NCI-H345 (cell line): Measurements from ENCODE around the gene SCAPER.

Experiments used
- DNase-seq: peaks from one replicate; lab custom pipeline; 2025; lab: John Stamatoyannopoulos, UW

The SCAPER gene

GRCh38 chr15:76905013-76905839, at the start of gene SCAPER:
Gene SCAPER, minus strand, starts transcription at chr15:76905340. Its CDS starts 21,523 bp downstream, at chr15:76883817.
- peak; percentile 90 for DNase-seq

GRCh38 chr15:76954744-76955143, 49.6 kb upstream of the SCAPER start:
- no peak for DNase-seq

GRCh38 chr15:76953913-76954312, 48.8 kb upstream of the SCAPER start:
- DNase-seq: no peak

- no peak for DNase-seq
Observed at GRCh38 chr15:76951220-76951619, 46.1 kb upstream of the SCAPER start.

- no peak for DNase-seq
Observed at GRCh38 chr15:76947454-76947853, 42.3 kb upstream of the SCAPER start.

- DNase-seq: no peak
Observed at GRCh38 chr15:76945494-76946093, 40.5 kb upstream of the SCAPER start.

GRCh38 chr15:76942331-76942730, 37.2 kb upstream of the SCAPER start:
- no peak for DNase-seq

GRCh38 chr15:76941636-76942035, 36.5 kb upstream of the SCAPER start:
- no peak for DNase-seq

GRCh38 chr15:76939715-76940114, 34.6 kb upstream of the SCAPER start:
- no peak for DNase-seq

- DNase-seq: no peak
Observed at GRCh38 chr15:76938752-76939151, 33.6 kb upstream of the SCAPER start.

- no peak for DNase-seq
Observed at GRCh38 chr15:76936671-76937070, 31.5 kb upstream of the SCAPER start.

- peak; percentile 5 for DNase-seq
Observed at GRCh38 chr15:76935620-76936019, 30.5 kb upstream of the SCAPER start.

GRCh38 chr15:76932135-76932966, 27.2 kb upstream of the SCAPER start:
- DNase-seq: no peak

- DNase-seq: peak; percentile 92
Observed at GRCh38 chr15:76931397-76932134, 26.4 kb upstream of the SCAPER start, which contains the start of gene RCN2. Gene RCN2, plus strand, starts transcription at chr15:76931749. Its CDS starts 93 bp downstream, at chr15:76931842.

- no peak for DNase-seq
Observed at GRCh38 chr15:76930831-76931396, 25.8 kb upstream of the SCAPER start.

- no peak for DNase-seq
Observed at GRCh38 chr15:76929011-76929760, 24.0 kb upstream of the SCAPER start.

- DNase-seq: no peak
Observed at GRCh38 chr15:76928201-76928600, 23.1 kb upstream of the SCAPER start.

GRCh38 chr15:76916369-76916768, 11.2 kb upstream of the SCAPER start:
- no peak for DNase-seq

GRCh38 chr15:76913737-76914136, 8.6 kb upstream of the SCAPER start:
- no peak for DNase-seq

- no peak for DNase-seq
Observed at GRCh38 chr15:76912430-76912829, 7.3 kb upstream of the SCAPER start.

GRCh38 chr15:76905855-76906254, 715 bp upstream of the SCAPER start:
- no peak for DNase-seq
